HepG2 (cell line): ENCODE data around the gene NAP1L1. TPM values are rescaled to one million over a fixed set of nuclear protein-coding genes. Genes with fewer than 3 reads are reported as not detected.

ENCODE experiments used
- ATM ChIP-seq: fragments of 450-650 bp; IDR thresholded peaks from 2 replicates; pipeline ENCODE4 v1.7.1; 2017; ENCODE audit warnings: mild to moderate bottlenecking, borderline replicate concordance
- CHCHD3 ChIP-seq: sonication (generic); formaldehyde crosslinking; IDR thresholded peaks from 2 replicates; pipeline ENCODE4 v1.8.0; 2022; ENCODE audit warnings: mild to moderate bottlenecking, missing genetic modification reagents, moderate library complexity
- DPF2 ChIP-seq: sonication (generic); formaldehyde crosslinking; IDR thresholded peaks from 2 replicates; pipeline ENCODE4 v1.4.0; 2020; ENCODE audit warnings: mild to moderate bottlenecking, low read depth, missing genetic modification reagents, borderline replicate concordance
- HNRNPL ChIP-seq: fragments of 200-400 bp; formaldehyde crosslinking; IDR thresholded peaks from 2 replicates; pipeline ENCODE4 v1.6.1; 2017; ENCODE audit warnings: mild to moderate bottlenecking, low read depth, low read length
- JDP2 ChIP-seq: sonication (generic); formaldehyde crosslinking; IDR thresholded peaks from 2 replicates; pipeline ENCODE4 v1.8.1; 2022; ENCODE audit warnings: missing genetic modification reagents, borderline replicate concordance
- KAT8 ChIP-seq: IDR thresholded peaks from 2 replicates; pipeline ENCODE4 v1.6.1; 2016; ENCODE audit warnings: missing genetic modification reagents, missing compliant biosample characterization
- PAWR ChIP-seq: sonication (generic); formaldehyde crosslinking; IDR thresholded peaks from 2 replicates; pipeline ENCODE4 v1.4.0; 2020; ENCODE audit warnings: missing genetic modification reagents, mild to moderate bottlenecking, borderline replicate concordance
- PHB2 ChIP-seq: fragments of 450-650 bp; IDR thresholded peaks from 2 replicates; pipeline ENCODE4 v1.6.1; 2018; ENCODE audit not compliant: partially characterized antibody
- ZNF274 ChIP-seq: sonication (generic); formaldehyde crosslinking; IDR thresholded peaks from 2 replicates; pipeline ENCODE4 v1.5.1; 2020; ENCODE audit warnings: mild to moderate bottlenecking, missing genetic modification reagents
- ZNF451 ChIP-seq: sonication (generic); formaldehyde crosslinking; IDR thresholded peaks from 2 replicates; pipeline ENCODE4 v1.5.0; 2020; ENCODE audit warnings: mild to moderate bottlenecking, missing genetic modification reagents
- ZNF510 ChIP-seq: sonication (generic); formaldehyde crosslinking; IDR thresholded peaks from 2 replicates; pipeline ENCODE4 v1.4.0; 2020; ENCODE audit warnings: low read depth, mild to moderate bottlenecking, missing genetic modification reagents
- ZNF567 ChIP-seq: sonication (generic); formaldehyde crosslinking; IDR thresholded peaks from 2 replicates; pipeline ENCODE4 v1.8.1; 2023; ENCODE audit warnings: mild to moderate bottlenecking, missing genetic modification reagents, borderline replicate concordance
- ZNF816 ChIP-seq: sonication (generic); formaldehyde crosslinking; IDR thresholded peaks from 2 replicates; pipeline ENCODE4 v1.8.0; 2022; ENCODE audit warnings: missing genetic modification reagents, mild to moderate bottlenecking, borderline replicate concordance
- polyA plus RNA-seq, 8 experiments: library from polyadenylated mRNA; depleted of rRNA in 3 of 8; stranded (reverse) in 7 of 8; unstranded in 1 of 8; fragments of >200 nt; fragmentation: Illumina TruSeq in 4 of 8; extraction: Trizol in 4 of 8; gene quantifications; 2 replicates each; pipeline versions ENCODE4 v1.2.1 to v1.2.3, GENCODE V29; 2011 to 2016; ENCODE audit warnings: low read depth in 4 of 8, missing spikeins in 1 of 8, mixed read lengths in 1 of 8; ENCODE audit not compliant: insufficient read depth in 1 of 8
- total RNA-seq, 5 experiments: library from RNA; depleted of rRNA; stranded (reverse); fragments of >200 nt; fragmentation: Illumina TruSeq; extraction: Trizol; gene quantifications; 2 replicates each; pipeline ENCODE4 v1.2.3, GENCODE V29; 2016; ENCODE audit warnings: low read depth in 1 of 5
- TF ChIP-seq, protein P1 (sequence below): sonication (generic); formaldehyde crosslinking; IDR thresholded peaks from 2 replicates; pipeline ENCODE4 v1.4.0; 2020; ENCODE audit warnings: missing genetic modification reagents
- TF ChIP-seq, protein P2 (sequence below): sonication (generic); formaldehyde crosslinking; IDR thresholded peaks from 2 replicates; pipeline ENCODE4 v1.5.0; 2020; ENCODE audit warnings: missing genetic modification reagents, mild to moderate bottlenecking, borderline replicate concordance
- TF ChIP-seq, protein P3 (sequence below): sonication (generic); formaldehyde crosslinking; IDR thresholded peaks from 2 replicates; pipeline ENCODE4 v1.5.0; 2020; ENCODE audit warnings: missing genetic modification reagents
- TF ChIP-seq, protein P4 (sequence below): fragments of 450-650 bp; IDR thresholded peaks from 2 replicates; pipeline ENCODE4 v1.6.1; 2017; ENCODE audit warnings: mild to moderate bottlenecking
- TF ChIP-seq, protein P5 (sequence below): sonication (generic); formaldehyde crosslinking; IDR thresholded peaks from 2 replicates; pipeline ENCODE4 v1.5.0; 2020; ENCODE audit warnings: mild to moderate bottlenecking, missing genetic modification reagents

NAP1L1 gene
- total and polyA plus RNA-seq, 2 of the 13 experiments (the other 11 are each of a cell fraction or from before 2014, with no cell fraction given), result 207 to 309 TPM

DNA sequence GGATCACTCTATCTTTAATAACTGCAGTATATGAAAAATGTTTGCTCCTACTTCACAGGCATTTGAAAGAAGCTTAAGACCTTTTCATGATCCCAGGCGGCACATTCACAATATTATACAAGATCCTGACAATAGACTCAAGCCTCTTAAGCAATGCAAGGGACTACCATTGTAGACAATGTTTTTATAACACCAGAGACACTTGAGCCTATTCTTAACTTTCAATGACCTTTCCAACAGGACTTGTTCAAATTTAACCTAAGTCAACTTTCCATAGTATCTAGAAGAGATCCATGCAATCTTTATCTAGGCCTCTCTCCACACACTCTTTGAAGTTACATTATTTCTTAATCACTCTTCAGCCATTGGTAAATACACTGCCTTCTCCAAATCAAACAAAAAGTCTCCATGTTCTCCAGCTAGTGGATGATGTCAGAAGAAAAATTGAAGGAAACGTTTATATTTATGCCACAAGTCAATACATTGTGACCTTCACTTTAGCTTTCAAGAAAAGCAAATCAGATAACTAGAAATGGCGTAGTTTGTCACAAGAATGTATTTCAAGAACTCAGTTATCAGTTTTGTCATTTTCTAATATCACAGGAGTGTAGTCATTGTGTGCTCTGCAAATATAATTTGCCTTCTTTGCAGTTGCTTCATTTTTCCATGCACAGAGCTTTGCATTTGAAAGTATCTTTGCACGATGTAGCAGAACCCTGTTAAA is 94.1 kb downstream of the NAP1L1 start (continued):
- TF ChIP-seq ZNF567 (CRISPR knock-in tag), result no peak
- no peak for TF ChIP-seq HNRNPL
- no peak for TF ChIP-seq ZNF274 (CRISPR knock-in tag)
- TF ChIP-seq, protein P1, sequence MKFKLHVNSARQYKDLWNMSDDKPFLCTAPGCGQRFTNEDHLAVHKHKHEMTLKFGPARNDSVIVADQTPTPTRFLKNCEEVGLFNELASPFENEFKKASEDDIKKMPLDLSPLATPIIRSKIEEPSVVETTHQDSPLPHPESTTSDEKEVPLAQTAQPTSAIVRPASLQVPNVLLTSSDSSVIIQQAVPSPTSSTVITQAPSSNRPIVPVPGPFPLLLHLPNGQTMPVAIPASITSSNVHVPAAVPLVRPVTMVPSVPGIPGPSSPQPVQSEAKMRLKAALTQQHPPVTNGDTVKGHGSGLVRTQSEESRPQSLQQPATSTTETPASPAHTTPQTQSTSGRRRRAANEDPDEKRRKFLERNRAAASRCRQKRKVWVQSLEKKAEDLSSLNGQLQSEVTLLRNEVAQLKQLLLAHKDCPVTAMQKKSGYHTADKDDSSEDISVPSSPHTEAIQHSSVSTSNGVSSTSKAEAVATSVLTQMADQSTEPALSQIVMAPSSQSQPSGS (CRISPR knock-in tag), result peak; percentile 99
- TF ChIP-seq KAT8, result peak; percentile 77
- TF ChIP-seq ZNF510, result 0 out of 2 replicates have a peak, but pooled peaks have one; percentile 36
- TF ChIP-seq ZNF451, result no peak
- TF ChIP-seq, protein P2, sequence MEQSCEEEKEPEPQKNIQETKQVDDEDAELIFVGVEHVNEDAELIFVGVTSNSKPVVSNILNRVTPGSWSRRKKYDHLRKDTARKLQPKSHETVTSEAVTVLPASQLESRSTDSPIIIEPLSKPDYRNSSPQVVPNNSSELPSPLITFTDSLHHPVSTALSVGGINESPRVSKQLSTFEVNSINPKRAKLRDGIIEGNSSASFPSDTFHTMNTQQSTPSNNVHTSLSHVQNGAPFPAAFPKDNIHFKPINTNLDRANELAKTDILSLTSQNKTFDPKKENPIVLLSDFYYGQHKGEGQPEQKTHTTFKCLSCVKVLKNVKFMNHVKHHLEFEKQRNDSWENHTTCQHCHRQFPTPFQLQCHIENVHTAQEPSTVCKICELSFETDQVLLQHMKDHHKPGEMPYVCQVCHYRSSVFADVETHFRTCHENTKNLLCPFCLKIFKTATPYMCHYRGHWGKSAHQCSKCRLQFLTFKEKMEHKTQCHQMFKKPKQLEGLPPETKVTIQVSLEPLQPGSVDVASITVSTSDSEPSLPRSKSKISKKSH (CRISPR knock-in tag), result no peak
- TF ChIP-seq, protein P3, sequence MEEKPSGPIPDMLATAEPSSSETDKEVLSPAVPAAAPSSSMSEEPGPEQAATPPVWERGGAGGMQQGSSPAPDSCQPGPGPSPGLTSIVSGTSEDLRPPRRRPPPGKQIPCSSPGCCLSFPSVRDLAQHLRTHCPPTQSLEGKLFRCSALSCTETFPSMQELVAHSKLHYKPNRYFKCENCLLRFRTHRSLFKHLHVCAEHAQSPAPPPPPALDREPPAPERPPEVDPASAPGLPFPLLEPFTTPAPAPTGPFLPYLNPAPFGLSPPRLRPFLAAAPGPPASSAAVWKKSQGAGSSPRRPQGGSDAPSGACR (CRISPR knock-in tag), result no peak
- TF ChIP-seq DPF2 (CRISPR knock-in tag), result peak; percentile 88; the same call in 1 of the 2 replicates
- no peak for TF ChIP-seq PAWR
- TF ChIP-seq, protein P4, sequence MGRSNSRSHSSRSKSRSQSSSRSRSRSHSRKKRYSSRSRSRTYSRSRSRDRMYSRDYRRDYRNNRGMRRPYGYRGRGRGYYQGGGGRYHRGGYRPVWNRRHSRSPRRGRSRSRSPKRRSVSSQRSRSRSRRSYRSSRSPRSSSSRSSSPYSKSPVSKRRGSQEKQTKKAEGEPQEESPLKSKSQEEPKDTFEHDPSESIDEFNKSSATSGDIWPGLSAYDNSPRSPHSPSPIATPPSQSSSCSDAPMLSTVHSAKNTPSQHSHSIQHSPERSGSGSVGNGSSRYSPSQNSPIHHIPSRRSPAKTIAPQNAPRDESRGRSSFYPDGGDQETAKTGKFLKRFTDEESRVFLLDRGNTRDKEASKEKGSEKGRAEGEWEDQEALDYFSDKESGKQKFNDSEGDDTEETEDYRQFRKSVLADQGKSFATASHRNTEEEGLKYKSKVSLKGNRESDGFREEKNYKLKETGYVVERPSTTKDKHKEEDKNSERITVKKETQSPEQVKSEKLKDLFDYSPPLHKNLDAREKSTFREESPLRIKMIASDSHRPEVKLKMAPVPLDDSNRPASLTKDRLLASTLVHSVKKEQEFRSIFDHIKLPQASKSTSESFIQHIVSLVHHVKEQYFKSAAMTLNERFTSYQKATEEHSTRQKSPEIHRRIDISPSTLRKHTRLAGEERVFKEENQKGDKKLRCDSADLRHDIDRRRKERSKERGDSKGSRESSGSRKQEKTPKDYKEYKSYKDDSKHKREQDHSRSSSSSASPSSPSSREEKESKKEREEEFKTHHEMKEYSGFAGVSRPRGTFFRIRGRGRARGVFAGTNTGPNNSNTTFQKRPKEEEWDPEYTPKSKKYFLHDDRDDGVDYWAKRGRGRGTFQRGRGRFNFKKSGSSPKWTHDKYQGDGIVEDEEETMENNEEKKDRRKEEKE, result no peak
- TF ChIP-seq ZNF816 (CRISPR knock-in tag), result no peak; the same call in 1 of the 2 replicates
- TF ChIP-seq CHCHD3, result no peak
- TF ChIP-seq ATM, result no peak
- TF ChIP-seq JDP2, result no peak; the same call in 1 of the 2 replicates
- TF ChIP-seq PHB2, result no peak
- TF ChIP-seq, protein P5, sequence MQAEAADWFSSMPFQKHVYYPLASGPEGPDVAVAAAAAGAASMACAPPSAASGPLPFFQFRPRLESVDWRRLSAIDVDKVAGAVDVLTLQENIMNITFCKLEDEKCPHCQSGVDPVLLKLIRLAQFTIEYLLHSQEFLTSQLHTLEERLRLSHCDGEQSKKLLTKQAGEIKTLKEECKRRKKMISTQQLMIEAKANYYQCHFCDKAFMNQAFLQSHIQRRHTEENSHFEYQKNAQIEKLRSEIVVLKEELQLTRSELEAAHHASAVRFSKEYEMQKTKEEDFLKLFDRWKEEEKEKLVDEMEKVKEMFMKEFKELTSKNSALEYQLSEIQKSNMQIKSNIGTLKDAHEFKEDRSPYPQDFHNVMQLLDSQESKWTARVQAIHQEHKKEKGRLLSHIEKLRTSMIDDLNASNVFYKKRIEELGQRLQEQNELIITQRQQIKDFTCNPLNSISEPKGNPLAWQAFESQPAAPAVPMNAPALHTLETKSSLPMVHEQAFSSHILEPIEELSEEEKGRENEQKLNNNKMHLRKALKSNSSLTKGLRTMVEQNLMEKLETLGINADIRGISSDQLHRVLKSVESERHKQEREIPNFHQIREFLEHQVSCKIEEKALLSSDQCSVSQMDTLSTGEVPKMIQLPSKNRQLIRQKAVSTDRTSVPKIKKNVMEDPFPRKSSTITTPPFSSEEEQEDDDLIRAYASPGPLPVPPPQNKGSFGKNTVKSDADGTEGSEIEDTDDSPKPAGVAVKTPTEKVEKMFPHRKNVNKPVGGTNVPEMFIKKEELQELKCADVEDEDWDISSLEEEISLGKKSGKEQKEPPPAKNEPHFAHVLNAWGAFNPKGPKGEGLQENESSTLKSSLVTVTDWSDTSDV (CRISPR knock-in tag), result no peak
